Progenitor cell of endocrine pancreas (in vitro differentiated cells): ENCODE results near the gene GRM8. TPM values are rescaled to one million over a fixed set of nuclear protein-coding genes. Genes with fewer than 3 reads are reported as not detected.

ENCODE experiments used
- DNase-seq: peaks from one replicate; pipeline ENCODE4 v3.0.0; 2021; ENCODE audit warnings: low spot score; ENCODE audit not compliant: unreplicated experiment
- H3K27ac Mint-ChIP-seq: 2 replicates; pipeline ENCODE4 v1.8.0; 2021; ENCODE audit warnings: mild to moderate bottlenecking, moderate library complexity, mixed read lengths
- H3K27me3 Mint-ChIP-seq: 2 replicates; pipeline ENCODE4 v1.8.0; 2021; ENCODE audit warnings: mixed read lengths
- H3K36me3 Mint-ChIP-seq: 2 replicates; pipeline ENCODE4 v1.8.0; 2022; ENCODE audit warnings: mixed read lengths; ENCODE audit not compliant: insufficient read depth
- H3K4me1 Mint-ChIP-seq: 2 replicates; pipeline ENCODE4 v1.8.0; 2021; ENCODE audit warnings: low read depth, mixed read lengths
- H3K4me3 Mint-ChIP-seq: 2 replicates; pipeline ENCODE4 v1.8.0; 2021; ENCODE audit warnings: low read depth, mild to moderate bottlenecking, moderate library complexity, mixed read lengths
- H3K9me3 Mint-ChIP-seq: 2 replicates; pipeline ENCODE4 v1.8.0; 2021; ENCODE audit warnings: low read depth, mixed read lengths
- CTCF ChIP-seq: fragments of 200-600 bp; sonication (generic); IDR thresholded peaks from one replicate; pipeline ENCODE4 v1.5.0; 2021; ENCODE audit warnings: antibody characterized with exemption, mild to moderate bottlenecking; ENCODE audit not compliant: unreplicated experiment
- total RNA-seq: library from RNA; stranded (reverse); gene quantifications from 2 replicates; pipeline ENCODE4 v1.2.1, GENCODE V29; 2021

The GRM8 gene
- total RNA-seq, 1 donor from 2014 or later, result 4.2 TPM

- Mint-ChIP-seq H3K27ac (no peak overlapping the region), H3K27me3 (peaks cover 22% of the 10 kb centered on the region), H3K9me3 (peaks cover 9% of the 10 kb centered on the region), H3K4me1 (peaks cover 13% of the 10 kb centered on the region), H3K36me3 (no peaks in the 10 kb centered on the region), H3K4me3 (no peak overlapping the region)
- no peak for DNase-seq
- no peak for TF ChIP-seq CTCF
Measured at GRCh38 chr7:127266047-127266446, 13.3 kb upstream of the GRM8 start.

GRCh38 chr7:127264219-127264618 is 11.5 kb upstream of the GRM8 start:
- no peak overlapping the region for H3K27ac Mint-ChIP-seq

GRCh38 chr7:127258111-127258510 is 5.4 kb upstream of the GRM8 start:
- Mint-ChIP-seq H3K4me1 (no peaks in the 10 kb centered on the region), H3K27ac (no peak overlapping the region), H3K36me3 (no peaks in the 10 kb centered on the region), H3K27me3 (peaks cover 61% of the 10 kb centered on the region), H3K4me3 (no peak overlapping the region), H3K9me3 (peaks cover 3% of the 10 kb centered on the region)
- TF ChIP-seq CTCF, result no peak
- DNase-seq, result no peak

More at GRCh38 chr7:127264219-127264618, 11.5 kb upstream of the GRM8 start:
- Mint-ChIP-seq H3K4me1 (peaks cover 13% of the 10 kb centered on the region), H3K4me3 (no peak overlapping the region), H3K9me3 (peaks cover 12% of the 10 kb centered on the region), H3K27me3 (peaks cover 19% of the 10 kb centered on the region), H3K36me3 (no peaks in the 10 kb centered on the region)
- DNase-seq, result no peak
- TF ChIP-seq CTCF, result no peak

GRCh38 chr7:127257086-127257485 is 4.3 kb upstream of the GRM8 start:
- Mint-ChIP-seq H3K4me3 (no peak overlapping the region), H3K4me1 (peaks cover 3% of the 10 kb centered on the region), H3K27me3 (peaks cover 60% of the 10 kb centered on the region), H3K36me3 (no peaks in the 10 kb centered on the region), H3K27ac (no peak overlapping the region), H3K9me3 (peaks cover 3% of the 10 kb centered on the region)
- no peak for TF ChIP-seq CTCF
- no peak for DNase-seq

- Mint-ChIP-seq H3K4me1 (peaks cover 5% of the 10 kb centered on the region), H3K27ac (no peak overlapping the region), H3K27me3 (peaks cover 59% of the 10 kb centered on the region), H3K36me3 (no peaks in the 10 kb centered on the region), H3K4me3 (no peak overlapping the region), H3K9me3 (peaks cover 3% of the 10 kb centered on the region)
- TF ChIP-seq CTCF, result no peak
- no peak for DNase-seq
Measured at GRCh38 chr7:127256041-127256725, 3.4 kb upstream of the GRM8 start.
